GM23338 (cell line): ENCODE data around the gene RPS17. TPM values are rescaled to one million over a fixed set of nuclear protein-coding genes. Genes with fewer than 3 reads are reported as not detected.

ENCODE experiments used
- ATAC-seq: fragments of 200-7000 bp; cut with Tn5 transposase; 3 replicates; pipeline ENCODE4 v1.9.1; 2020
- DNase-seq: peaks from one replicate; pipeline ENCODE4 v3.0.0-alpha.2; 2015; ENCODE audit warnings: low spot score
- H2AFZ ChIP-seq: fragments of 200-600 bp; sonication (generic); 2 replicates; pipeline ENCODE4 v1.8.0; 2016; ENCODE audit warnings: antibody characterized with exemption, mild to moderate bottlenecking, moderate library complexity
- H3F3A ChIP-seq: fragments of 200-600 bp; sonication (generic); replicated peaks from 2 replicates; pipeline ENCODE4 v1.8.0; 2017; ENCODE audit warnings: antibody characterized with exemption, mixed run types, low read depth
- H3K27ac ChIP-seq: fragments of 200-600 bp; sonication (generic); 2 replicates; pipeline ENCODE4 v1.6.1; 2016; ENCODE audit warnings: low read depth
- H3K27me3 ChIP-seq: fragments of 200-600 bp; sonication (generic); 2 replicates; pipeline ENCODE4 v1.8.0; 2016; ENCODE audit warnings: mild to moderate bottlenecking, mixed run types, moderate library complexity; ENCODE audit not compliant: insufficient read depth
- H3K36me3 ChIP-seq: fragments of 200-600 bp; sonication (generic); 2 replicates; pipeline ENCODE4 v1.8.0; 2016; ENCODE audit warnings: mild to moderate bottlenecking; ENCODE audit not compliant: insufficient read depth
- H3K4me1 ChIP-seq: fragments of 200-600 bp; sonication (generic); 2 replicates; pipeline ENCODE4 v1.8.0; 2016; ENCODE audit warnings: mild to moderate bottlenecking, moderate library complexity; ENCODE audit not compliant: insufficient read depth
- H3K4me2 ChIP-seq: fragments of 200-600 bp; sonication (generic); 2 replicates; pipeline ENCODE4 v1.7.1; 2017; ENCODE audit warnings: mixed run types
- H3K4me3 ChIP-seq: fragments of 200-600 bp; sonication (generic); 2 replicates; pipeline ENCODE4 v1.6.1; 2016; ENCODE audit warnings: mixed run types
- H3K79me2 ChIP-seq: fragments of 200-600 bp; sonication (generic); replicated peaks from 2 replicates; pipeline ENCODE4 v1.8.0; 2017; ENCODE audit warnings: mild to moderate bottlenecking; ENCODE audit not compliant: insufficient read depth
- H3K9me2 ChIP-seq: fragments of 200-600 bp; sonication (generic); 2 replicates; pipeline ENCODE4 v1.8.0; 2017; ENCODE audit not compliant: insufficient read depth
- H4K20me1 ChIP-seq: fragments of 200-600 bp; sonication (generic); replicated peaks from 2 replicates; pipeline ENCODE4 v1.8.0; 2017; ENCODE audit warnings: mild to moderate bottlenecking; ENCODE audit not compliant: insufficient read depth
- H3K27ac Mint-ChIP-seq: 2 replicates; pipeline ENCODE4 v1.8.0; 2020; ENCODE audit warnings: inconsistent platforms, mild to moderate bottlenecking, moderate library complexity, mixed read lengths
- H3K27me3 Mint-ChIP-seq: 3 replicates; pipeline ENCODE4 v1.8.0; 2022; ENCODE audit warnings: low read depth, mild to moderate bottlenecking, moderate library complexity, mixed read lengths, inconsistent platforms; ENCODE audit not compliant: insufficient read depth, poor library complexity
- H3K36me3 Mint-ChIP-seq: 3 replicates; pipeline ENCODE4 v1.8.0; 2021; ENCODE audit warnings: low read depth, mild to moderate bottlenecking, inconsistent platforms, moderate library complexity, mixed read lengths
- H3K4me1 Mint-ChIP-seq: 3 replicates; pipeline ENCODE4 v1.8.0; 2020; ENCODE audit warnings: mild to moderate bottlenecking, inconsistent platforms, mixed read lengths
- H3K4me3 Mint-ChIP-seq: 3 replicates; pipeline ENCODE4 v1.8.0; 2021; ENCODE audit warnings: moderate library complexity, mild to moderate bottlenecking, inconsistent platforms, mixed read lengths
- H3K9me3 Mint-ChIP-seq: 3 replicates; pipeline ENCODE4 v1.8.0; 2020; ENCODE audit warnings: moderate library complexity, mild to moderate bottlenecking, inconsistent platforms, mixed read lengths
- CREB1 ChIP-seq: fragments of 250-450 bp; sonication (Bioruptor Pico); IDR thresholded peaks from 2 replicates; pipeline ENCODE4 v1.5.0; 2020; ENCODE audit warnings: low read depth, mild to moderate bottlenecking, moderate library complexity
- EZH2 ChIP-seq: fragments of 200-600 bp; sonication (generic); IDR thresholded peaks from one replicate; pipeline ENCODE4 v1.8.0; 2017; ENCODE audit warnings: antibody characterized with exemption, mild to moderate bottlenecking, low read depth; ENCODE audit not compliant: unreplicated experiment
- EZH2phosphoT487 ChIP-seq: fragments of 200-600 bp; sonication (generic); IDR thresholded peaks from one replicate; pipeline ENCODE4 v1.8.1; 2018; ENCODE audit warnings: antibody characterized with exemption; ENCODE audit not compliant: unreplicated experiment
- JUNB ChIP-seq: IDR thresholded peaks from one replicate; pipeline ENCODE4 v1.6.1; 2016; ENCODE audit warnings: antibody characterized with exemption; ENCODE audit not compliant: unreplicated experiment
- NANOG ChIP-seq: IDR thresholded peaks from 2 replicates; pipeline ENCODE4 v1.6.1; 2016; ENCODE audit warnings: antibody characterized with exemption, borderline replicate concordance
- POLR2AphosphoS5 ChIP-seq: IDR thresholded peaks from 2 replicates; pipeline ENCODE4 v1.6.1; 2016; ENCODE audit warnings: antibody characterized with exemption, low read depth
- STAT1 ChIP-seq: IDR thresholded peaks from one replicate; pipeline ENCODE4 v1.6.1; 2016; ENCODE audit warnings: antibody characterized with exemption; ENCODE audit not compliant: unreplicated experiment
- ZNF114 ChIP-seq: fragments of 250-450 bp; sonication (Bioruptor Pico); IDR thresholded peaks from 2 replicates; pipeline ENCODE4 v1.5.0; 2020; ENCODE audit warnings: mild to moderate bottlenecking, moderate library complexity
- ZNF331 ChIP-seq: fragments of 250-450 bp; sonication (Bioruptor Pico); IDR thresholded peaks from 2 replicates; pipeline ENCODE4 v1.5.0; 2020; ENCODE audit warnings: low read depth, mild to moderate bottlenecking, moderate library complexity
- polyA plus RNA-seq: library from polyadenylated mRNA; unstranded; fragments of >200 nt; fragmentation: Nextera tagmentation; extraction: Ambion mirVana; gene quantifications from 2 replicates; pipeline ENCODE4 v1.2.1, GENCODE V29; 2016
- total RNA-seq: library from RNA; depleted of rRNA; stranded (reverse); fragments of >200 nt; shearing (Covaris generic); gene quantifications from 2 replicates; pipeline ENCODE4 v1.2.3, GENCODE V29; 2014
- TF ChIP-seq, protein P1 (sequence below): IDR thresholded peaks from one replicate; pipeline ENCODE4 v1.6.1; 2018; ENCODE audit warnings: antibody characterized with exemption; ENCODE audit not compliant: unreplicated experiment
- TF ChIP-seq, protein P2 (sequence below): fragments of 250-450 bp; sonication (Bioruptor Pico); IDR thresholded peaks from 2 replicates; pipeline ENCODE4 v1.5.0; 2020; ENCODE audit warnings: mild to moderate bottlenecking, moderate library complexity
- TF ChIP-seq, protein P3 (sequence below), 2 experiments: fragments of 200-600 bp in 1 of 2; sonication (generic) in 1 of 2; conservative IDR thresholded peaks; 2 replicates each; pipeline versions ENCODE4 v1.5.1 to v1.6.1; 2016 to 2017; ENCODE audit warnings: antibody characterized with exemption in 2 of 2, low read depth in 2 of 2, mild to moderate bottlenecking in 2 of 2, moderate library complexity in 1 of 2
- TF ChIP-seq, protein P4 (sequence below): IDR thresholded peaks from 2 replicates; pipeline ENCODE4 v1.6.1; 2016; ENCODE audit warnings: antibody characterized with exemption

Gene RPS17
- total and polyA plus RNA-seq, 2 experiments from 2014 or later, result 1,741 to 1,928 TPM

DNA sequence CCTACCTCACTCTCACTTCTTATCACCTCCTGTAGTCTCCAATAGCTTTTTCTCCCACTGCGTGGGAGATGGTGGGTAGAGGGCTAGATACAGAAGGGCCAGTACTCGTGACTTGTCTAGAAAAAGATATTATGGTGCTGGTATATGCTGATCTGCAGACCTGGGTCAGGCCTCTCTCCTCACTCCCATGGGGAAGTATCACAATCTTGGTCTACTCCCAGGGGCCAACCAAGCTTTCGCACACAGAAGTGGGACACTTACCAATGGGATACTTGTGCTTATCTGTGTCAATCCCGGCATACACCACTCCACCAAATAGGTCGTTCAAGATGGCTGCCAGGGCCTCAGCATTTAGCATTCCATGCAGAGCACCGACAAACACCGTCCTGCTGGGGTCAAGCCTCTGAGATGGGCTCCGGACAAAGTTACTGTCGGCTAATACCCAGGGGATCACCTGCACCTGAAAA, 9.0 kb upstream of the RPS17 start:
- no peak overlapping the region for H3K27ac ChIP-seq
- ATAC-seq, result no peak
- no peaks in the 10 kb centered on the region for H3K79me2 ChIP-seq
- Mint-ChIP-seq H3K27me3 (peaks cover 2% of the 10 kb centered on the region), H3K9me3 (no peaks in the 10 kb centered on the region), H3K4me1 (peaks cover 17% of the 10 kb centered on the region), H3K36me3 (no peaks in the 10 kb centered on the region), H3K4me3 (no peak overlapping the region), H3K27ac (no peak overlapping the region)
- no peaks in the 10 kb centered on the region for H4K20me1 ChIP-seq
- no peak overlapping the region for H3K4me2 ChIP-seq
- no peaks in the 10 kb centered on the region for H3K27me3 ChIP-seq
- H3K4me1 ChIP-seq, result 0 out of 2 replicates have a peak, but pooled peaks cover under 1% of the 10 kb centered on the region
- no peaks in the 10 kb centered on the region for H3F3A ChIP-seq
- TF ChIP-seq, protein P1, sequence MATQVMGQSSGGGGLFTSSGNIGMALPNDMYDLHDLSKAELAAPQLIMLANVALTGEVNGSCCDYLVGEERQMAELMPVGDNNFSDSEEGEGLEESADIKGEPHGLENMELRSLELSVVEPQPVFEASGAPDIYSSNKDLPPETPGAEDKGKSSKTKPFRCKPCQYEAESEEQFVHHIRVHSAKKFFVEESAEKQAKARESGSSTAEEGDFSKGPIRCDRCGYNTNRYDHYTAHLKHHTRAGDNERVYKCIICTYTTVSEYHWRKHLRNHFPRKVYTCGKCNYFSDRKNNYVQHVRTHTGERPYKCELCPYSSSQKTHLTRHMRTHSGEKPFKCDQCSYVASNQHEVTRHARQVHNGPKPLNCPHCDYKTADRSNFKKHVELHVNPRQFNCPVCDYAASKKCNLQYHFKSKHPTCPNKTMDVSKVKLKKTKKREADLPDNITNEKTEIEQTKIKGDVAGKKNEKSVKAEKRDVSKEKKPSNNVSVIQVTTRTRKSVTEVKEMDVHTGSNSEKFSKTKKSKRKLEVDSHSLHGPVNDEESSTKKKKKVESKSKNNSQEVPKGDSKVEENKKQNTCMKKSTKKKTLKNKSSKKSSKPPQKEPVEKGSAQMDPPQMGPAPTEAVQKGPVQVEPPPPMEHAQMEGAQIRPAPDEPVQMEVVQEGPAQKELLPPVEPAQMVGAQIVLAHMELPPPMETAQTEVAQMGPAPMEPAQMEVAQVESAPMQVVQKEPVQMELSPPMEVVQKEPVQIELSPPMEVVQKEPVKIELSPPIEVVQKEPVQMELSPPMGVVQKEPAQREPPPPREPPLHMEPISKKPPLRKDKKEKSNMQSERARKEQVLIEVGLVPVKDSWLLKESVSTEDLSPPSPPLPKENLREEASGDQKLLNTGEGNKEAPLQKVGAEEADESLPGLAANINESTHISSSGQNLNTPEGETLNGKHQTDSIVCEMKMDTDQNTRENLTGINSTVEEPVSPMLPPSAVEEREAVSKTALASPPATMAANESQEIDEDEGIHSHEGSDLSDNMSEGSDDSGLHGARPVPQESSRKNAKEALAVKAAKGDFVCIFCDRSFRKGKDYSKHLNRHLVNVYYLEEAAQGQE, result no peak
- TF ChIP-seq POLR2AphosphoS5 (no peak), EZH2 (no peak), ZNF331 (CRISPR knock-in tag) (no peak), ZNF114 (CRISPR knock-in tag) (no peak), STAT1 (no peak), CREB1 (CRISPR knock-in tag) (no peak), EZH2phosphoT487 (no peak), JUNB (no peak), NANOG (no peak)
- TF ChIP-seq, protein P2, sequence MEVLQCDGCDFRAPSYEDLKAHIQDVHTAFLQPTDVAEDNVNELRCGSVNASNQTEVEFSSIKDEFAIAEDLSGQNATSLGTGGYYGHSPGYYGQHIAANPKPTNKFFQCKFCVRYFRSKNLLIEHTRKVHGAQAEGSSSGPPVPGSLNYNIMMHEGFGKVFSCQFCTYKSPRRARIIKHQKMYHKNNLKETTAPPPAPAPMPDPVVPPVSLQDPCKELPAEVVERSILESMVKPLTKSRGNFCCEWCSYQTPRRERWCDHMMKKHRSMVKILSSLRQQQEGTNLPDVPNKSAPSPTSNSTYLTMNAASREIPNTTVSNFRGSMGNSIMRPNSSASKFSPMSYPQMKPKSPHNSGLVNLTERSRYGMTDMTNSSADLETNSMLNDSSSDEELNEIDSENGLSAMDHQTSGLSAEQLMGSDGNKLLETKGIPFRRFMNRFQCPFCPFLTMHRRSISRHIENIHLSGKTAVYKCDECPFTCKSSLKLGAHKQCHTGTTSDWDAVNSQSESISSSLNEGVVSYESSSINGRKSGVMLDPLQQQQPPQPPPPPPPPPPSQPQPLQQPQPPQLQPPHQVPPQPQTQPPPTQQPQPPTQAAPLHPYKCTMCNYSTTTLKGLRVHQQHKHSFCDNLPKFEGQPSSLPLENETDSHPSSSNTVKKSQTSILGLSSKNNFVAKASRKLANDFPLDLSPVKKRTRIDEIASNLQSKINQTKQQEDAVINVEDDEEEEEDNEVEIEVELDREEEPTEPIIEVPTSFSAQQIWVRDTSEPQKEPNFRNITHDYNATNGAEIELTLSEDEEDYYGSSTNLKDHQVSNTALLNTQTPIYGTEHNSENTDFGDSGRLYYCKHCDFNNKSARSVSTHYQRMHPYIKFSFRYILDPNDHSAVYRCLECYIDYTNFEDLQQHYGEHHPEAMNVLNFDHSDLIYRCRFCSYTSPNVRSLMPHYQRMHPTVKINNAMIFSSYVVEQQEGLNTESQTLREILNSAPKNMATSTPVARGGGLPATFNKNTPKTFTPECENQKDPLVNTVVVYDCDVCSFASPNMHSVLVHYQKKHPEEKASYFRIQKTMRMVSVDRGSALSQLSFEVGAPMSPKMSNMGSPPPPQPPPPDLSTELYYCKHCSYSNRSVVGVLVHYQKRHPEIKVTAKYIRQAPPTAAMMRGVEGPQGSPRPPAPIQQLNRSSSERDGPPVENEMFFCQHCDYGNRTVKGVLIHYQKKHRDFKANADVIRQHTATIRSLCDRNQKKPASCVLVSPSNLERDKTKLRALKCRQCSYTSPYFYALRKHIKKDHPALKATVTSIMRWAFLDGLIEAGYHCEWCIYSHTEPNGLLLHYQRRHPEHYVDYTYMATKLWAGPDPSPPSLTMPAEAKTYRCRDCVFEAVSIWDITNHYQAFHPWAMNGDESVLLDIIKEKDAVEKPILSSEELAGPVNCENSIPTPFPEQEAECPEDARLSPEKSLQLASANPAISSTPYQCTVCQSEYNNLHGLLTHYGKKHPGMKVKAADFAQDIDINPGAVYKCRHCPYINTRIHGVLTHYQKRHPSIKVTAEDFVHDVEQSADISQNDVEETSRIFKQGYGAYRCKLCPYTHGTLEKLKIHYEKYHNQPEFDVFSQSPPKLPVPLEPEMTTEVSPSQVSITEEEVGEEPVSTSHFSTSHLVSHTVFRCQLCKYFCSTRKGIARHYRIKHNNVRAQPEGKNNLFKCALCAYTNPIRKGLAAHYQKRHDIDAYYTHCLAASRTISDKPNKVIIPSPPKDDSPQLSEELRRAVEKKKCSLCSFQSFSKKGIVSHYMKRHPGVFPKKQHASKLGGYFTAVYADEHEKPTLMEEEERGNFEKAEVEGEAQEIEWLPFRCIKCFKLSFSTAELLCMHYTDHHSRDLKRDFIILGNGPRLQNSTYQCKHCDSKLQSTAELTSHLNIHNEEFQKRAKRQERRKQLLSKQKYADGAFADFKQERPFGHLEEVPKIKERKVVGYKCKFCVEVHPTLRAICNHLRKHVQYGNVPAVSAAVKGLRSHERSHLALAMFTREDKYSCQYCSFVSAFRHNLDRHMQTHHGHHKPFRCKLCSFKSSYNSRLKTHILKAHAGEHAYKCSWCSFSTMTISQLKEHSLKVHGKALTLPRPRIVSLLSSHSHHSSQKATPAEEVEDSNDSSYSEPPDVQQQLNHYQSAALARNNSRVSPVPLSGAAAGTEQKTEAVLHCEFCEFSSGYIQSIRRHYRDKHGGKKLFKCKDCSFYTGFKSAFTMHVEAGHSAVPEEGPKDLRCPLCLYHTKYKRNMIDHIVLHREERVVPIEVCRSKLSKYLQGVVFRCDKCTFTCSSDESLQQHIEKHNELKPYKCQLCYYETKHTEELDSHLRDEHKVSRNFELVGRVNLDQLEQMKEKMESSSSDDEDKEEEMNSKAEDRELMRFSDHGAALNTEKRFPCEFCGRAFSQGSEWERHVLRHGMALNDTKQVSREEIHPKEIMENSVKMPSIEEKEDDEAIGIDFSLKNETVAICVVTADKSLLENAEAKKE (CRISPR knock-in tag), result no peak
- TF ChIP-seq, protein P3, sequence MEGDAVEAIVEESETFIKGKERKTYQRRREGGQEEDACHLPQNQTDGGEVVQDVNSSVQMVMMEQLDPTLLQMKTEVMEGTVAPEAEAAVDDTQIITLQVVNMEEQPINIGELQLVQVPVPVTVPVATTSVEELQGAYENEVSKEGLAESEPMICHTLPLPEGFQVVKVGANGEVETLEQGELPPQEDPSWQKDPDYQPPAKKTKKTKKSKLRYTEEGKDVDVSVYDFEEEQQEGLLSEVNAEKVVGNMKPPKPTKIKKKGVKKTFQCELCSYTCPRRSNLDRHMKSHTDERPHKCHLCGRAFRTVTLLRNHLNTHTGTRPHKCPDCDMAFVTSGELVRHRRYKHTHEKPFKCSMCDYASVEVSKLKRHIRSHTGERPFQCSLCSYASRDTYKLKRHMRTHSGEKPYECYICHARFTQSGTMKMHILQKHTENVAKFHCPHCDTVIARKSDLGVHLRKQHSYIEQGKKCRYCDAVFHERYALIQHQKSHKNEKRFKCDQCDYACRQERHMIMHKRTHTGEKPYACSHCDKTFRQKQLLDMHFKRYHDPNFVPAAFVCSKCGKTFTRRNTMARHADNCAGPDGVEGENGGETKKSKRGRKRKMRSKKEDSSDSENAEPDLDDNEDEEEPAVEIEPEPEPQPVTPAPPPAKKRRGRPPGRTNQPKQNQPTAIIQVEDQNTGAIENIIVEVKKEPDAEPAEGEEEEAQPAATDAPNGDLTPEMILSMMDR (conservative IDR thresholded peaks at IDR 0.05; ENCODE audit: low read depth in 2 of 2), result no peak
- TF ChIP-seq, protein P4, sequence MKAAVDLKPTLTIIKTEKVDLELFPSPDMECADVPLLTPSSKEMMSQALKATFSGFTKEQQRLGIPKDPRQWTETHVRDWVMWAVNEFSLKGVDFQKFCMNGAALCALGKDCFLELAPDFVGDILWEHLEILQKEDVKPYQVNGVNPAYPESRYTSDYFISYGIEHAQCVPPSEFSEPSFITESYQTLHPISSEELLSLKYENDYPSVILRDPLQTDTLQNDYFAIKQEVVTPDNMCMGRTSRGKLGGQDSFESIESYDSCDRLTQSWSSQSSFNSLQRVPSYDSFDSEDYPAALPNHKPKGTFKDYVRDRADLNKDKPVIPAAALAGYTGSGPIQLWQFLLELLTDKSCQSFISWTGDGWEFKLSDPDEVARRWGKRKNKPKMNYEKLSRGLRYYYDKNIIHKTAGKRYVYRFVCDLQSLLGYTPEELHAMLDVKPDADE, result no peak
- H3K9me2 ChIP-seq, result no peaks in the 10 kb centered on the region; the same call in 1 of the 2 replicates
- no peak overlapping the region for H2AFZ ChIP-seq
- no peak overlapping the region for H3K4me3 ChIP-seq
- H3K36me3 ChIP-seq, result no peaks in the 10 kb centered on the region
- DNase-seq, result no peak
